Retina (tissue), 1 donor: ENCODE data around the gene IQSEC1.

ENCODE experiments used
- DNase-seq: peaks from one replicate; pipeline ENCODE4 v3.0.0-alpha.2; 2016

The IQSEC1 gene

DNA sequence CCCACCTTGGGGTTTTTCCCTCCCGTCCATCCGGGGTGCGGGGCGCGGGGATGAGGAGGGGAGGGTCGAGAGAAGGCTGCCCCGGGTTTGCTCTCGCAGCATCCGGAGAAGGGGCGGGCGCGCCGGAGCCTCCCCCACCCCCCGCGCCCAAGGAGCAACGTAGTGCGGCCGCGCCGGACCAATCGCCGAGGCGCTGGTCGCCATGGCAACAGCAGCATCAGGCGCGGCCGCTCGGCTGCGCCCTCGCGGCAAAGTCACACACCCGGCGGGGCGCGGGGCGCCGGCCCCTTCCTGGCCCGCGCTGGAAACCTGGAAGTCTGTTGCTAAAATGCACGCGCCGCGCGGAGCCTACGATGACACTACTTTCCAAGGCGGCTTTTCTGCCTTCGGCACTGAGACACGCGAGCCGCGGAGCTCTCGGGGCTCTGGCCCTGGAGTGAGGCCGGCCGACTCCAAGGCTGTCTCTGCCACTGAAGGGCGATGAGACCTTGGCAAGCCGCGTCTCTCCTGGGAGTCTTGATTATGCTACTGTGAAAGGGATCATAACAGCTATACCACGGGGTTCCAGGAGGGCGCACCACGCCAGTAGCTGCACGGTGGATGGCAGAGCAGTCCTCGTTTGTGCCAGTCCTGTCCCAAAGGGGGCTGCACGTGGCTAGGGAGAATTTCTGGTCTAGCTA, at the start of gene IQSEC1:
TSS of gene IQSEC1 (minus strand) at position 104 of the 680 bp plus-strand sequence. CDS start 415 bp downstream, outside the sequence.
- DNase-seq, result peak; percentile 92

DNA sequence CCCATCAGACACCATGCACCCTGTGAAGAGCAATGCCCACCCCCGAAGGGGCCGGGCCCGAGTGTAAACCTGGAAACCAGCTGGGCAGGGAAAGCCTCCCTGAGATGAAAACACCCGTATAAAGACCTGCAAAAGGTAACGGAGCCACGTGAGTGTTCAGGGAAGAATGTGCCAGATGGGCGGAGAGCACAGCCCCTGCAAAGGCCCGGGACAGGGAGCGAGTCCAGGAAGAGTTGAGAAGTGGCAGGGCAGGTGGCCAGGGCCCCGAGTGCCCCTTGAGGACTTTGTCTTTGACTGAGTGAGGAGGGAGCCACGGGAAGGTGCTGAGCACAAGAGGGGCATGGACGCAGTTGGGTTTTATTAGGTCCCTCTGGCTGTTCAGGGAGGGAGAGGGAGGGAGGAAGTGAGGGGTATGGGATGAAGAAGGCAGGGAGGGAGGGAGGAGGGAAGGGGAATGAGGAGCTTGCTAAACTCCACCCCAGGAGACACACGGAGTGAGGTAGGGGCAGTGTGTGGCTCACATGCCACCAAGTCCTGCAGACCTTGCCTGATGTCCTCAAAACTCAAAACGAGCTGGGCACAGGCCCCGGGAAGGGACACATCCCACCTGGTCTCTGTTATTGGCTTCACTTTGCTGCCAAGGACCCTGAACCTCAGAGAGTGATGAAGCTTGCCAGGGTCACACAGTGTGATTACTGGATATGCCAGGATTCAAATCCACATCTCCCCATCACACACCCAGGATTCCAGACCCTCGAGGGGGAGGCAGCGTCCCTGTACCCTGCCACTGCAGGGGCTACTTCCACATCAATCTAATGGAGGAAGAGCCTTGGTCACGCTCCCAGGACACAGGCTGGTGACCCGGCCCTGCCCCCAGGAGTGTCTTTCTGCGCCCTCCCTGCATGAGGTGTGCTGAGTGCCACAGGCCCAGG, 49.1 kb upstream of the IQSEC1 start:
- no peak for DNase-seq

DNA sequence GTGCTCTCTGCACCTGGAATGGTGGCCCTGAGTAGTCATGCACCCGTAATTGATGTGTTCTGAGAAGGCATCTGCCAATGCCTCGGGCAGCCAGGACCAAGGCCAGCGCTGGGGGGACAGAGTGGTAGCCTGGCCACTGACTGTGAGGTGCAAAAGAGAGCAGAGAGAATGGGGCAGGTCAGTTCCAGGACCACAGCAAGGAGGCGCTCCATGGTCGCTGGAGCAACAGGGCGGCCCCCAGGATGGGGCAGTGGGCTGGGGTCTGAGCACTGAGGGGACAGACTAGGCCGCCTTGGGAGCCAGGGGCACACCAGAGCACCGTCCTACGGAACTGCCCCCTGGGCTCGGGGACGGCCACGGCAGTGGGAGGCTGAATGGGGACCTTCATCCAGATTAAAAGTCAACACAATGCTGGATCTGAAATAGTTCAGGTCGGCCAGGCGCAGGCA, 48.3 kb upstream of the IQSEC1 start:
- no peak for DNase-seq

- no peak for DNase-seq
Observed at GRCh38 chr3:13120928-13121552, 47.8 kb upstream of the IQSEC1 start.

DNA sequence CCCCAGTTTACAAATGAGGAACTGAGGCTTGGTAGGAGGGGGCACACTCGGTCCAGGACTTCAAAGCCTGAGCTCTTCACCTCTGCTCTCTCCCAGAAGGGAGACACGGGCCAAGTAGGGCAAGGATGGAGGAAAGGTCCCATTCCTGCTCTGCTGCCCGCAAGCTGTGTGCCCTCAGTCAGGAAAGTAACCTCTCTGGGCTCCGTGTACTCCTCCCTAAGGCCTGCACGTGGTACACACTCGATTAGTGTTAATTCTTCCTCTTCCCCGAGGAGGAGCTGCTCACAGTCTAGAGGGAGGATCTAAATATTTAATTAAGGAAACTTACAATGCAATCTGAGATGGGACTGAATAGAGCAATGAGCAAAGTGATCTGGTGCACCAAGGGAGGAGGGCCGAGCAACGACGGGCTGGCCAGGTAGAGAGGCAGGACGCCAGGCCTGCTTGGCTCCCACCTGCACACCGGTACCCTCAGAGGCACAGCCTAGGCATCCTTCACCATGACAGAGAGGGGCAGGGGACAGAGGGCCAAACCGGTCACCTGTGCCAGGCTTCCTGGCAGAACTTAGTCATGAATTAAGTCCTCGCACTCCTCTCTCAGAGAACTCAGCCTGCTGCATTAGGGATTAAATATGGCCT, 47.2 kb upstream of the IQSEC1 start:
- no peak for DNase-seq

- no peak for DNase-seq
Observed at GRCh38 chr3:13119471-13120220, 46.4 kb upstream of the IQSEC1 start.

DNA sequence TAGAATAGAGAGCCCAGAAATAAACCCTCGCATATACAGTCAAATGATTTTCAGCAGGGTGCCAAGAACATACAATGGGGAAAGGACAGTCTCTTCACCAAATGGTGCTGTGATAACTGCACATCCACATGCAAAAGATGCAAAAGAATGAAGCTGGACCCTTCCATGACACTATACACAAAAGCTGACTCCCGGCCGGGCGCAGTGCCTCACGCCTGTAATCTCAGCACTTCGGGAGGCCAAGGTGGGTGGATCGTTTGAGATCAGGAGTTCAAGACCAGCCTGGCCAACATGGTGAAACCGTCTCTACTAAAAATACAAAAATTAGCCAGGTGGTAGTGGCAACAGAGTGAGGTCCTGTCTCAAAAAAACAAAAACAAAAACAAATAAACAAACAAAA, 43.2 kb upstream of the IQSEC1 start:
- DNase-seq, result no peak

DNA sequence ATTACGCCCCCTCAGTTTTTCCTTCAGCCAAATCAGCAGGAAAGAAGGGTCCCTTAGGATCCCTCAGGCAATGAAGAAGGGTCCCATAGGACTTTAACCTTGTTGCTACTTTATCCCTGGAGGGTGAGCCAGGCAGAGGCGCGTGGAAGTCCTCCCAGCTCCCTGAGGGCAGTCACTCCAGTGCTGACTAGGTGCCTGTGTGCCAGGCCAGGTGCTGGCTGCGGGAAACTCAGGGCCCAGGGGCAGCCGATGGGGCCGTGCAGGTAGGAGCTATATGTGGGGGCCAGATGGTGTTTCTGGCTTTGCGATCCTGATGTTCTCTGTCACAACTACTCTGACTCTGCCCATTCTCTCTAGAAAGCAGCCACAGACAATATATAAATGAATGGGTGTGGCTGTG, 42.8 kb upstream of the IQSEC1 start:
- DNase-seq, result no peak

DNA sequence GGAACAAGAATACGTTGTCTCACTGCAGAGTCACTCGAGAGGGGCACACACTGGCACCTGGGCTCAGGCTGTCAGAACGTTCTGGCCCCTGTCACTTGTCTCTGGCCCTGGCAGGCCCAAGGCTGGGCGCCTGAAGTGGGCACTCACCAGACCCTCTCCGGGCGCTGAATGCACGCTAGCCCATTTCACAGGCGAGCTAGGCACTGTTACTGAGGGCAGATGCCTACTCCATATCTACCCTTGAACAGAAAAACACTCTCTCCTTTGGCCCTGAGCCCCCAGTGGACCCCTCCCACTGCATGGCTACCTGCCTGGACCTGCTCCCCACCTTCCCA, 42.3 kb upstream of the IQSEC1 start:
- DNase-seq, result no peak

DNA sequence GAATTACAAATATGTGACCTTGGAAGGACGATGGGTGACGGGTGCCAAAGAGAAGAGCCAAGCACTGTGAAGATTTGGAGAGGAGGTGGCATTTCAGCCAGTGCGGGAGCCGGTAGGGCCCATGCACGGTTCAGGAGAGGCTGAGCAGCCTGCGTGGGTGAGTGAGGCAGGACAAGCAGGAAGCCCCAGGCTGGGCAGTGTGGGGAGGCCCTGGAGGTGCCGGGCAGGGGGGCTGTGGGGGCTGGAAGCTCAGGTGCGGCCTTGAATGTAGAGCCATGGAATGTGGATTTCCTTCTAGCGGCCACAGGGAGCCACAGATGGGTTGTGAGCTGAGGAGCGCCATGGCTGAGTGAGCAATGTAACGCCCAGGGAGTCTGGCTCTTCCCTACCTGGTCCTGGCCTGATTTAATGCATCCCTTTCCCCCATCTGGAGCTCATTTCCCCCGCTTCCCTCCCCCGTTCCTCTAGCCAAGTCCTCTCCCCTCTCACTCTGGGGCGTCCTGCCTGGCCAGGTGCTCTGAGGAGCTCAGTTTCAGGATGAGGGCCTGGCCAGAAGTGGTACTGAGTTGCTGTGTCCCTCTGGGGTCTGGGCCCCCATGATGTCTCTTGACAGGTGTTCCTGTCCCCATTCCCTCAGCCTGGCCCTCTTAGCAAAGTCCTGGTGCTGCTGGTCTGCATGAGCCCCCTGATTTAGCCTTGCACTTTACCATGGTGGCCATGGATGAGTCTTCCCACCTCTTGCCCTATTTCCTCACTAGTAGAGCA, 41.8 kb upstream of the IQSEC1 start:
- no peak for DNase-seq

- DNase-seq, result no peak
Observed at GRCh38 chr3:13113346-13114330, 40.4 kb upstream of the IQSEC1 start.

- no peak for DNase-seq
Observed at GRCh38 chr3:13112521-13113345, 39.5 kb upstream of the IQSEC1 start.

GRCh38 chr3:13111873-13112520, 38.8 kb upstream of the IQSEC1 start:
- DNase-seq, result no peak

DNA sequence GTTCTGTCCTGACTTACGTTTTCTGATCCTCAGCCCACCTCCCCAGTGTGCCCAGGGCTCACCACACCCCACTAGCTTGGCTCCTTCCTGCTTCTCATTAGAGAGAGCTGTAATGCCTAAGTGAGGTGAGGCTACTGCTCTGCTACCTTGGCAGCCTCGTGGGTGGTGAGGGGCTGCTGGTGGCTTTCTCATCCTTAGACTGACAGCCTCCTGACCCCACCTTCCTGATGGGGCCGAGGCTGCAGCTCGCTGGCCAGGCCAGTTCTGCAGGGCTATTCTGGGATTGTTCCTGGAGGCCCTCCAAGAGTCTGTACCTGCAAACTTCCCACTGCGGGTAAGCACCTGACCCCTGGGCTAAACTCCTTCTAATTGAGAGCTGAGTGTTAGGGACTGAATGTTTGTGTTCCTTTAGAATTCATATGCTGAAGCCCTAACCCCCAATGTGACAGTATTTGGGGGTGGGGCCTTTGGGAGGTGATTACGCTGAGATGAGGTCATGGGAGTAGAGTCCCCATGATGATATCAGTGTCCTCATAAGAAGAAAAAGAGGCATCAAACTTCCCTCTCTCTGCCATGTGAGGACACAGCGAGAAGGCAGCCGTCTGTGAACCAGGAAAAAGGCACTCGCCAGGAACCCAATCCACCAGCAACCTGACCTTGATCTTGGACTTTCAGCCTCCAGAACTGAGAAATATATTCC, 38.1 kb upstream of the IQSEC1 start:
- no peak for DNase-seq

GRCh38 chr3:13110678-13111116, 37.5 kb upstream of the IQSEC1 start:
- peak; percentile 66 for DNase-seq

GRCh38 chr3:13109516-13109915, 36.3 kb upstream of the IQSEC1 start:
- DNase-seq, result no peak

DNA sequence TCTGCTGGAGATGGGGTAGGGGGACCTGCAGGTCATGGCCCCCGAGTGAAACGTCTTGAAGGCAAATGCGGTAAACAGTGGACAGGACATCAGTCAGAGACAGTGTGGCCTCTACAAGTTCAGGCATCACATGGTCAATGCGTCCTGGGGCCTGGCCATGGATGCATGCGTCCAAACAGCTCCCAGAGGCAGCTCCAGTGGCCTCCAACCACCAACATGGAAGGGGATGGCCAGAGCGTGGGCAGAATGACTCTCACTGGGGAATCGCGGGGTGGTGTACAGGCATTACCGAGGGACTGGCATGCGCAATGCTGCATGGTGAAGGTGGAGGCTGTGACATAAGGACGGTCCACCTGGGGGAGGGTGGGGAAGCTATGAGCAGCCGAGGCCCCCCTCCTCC, 35.6 kb upstream of the IQSEC1 start:
- DNase-seq, result no peak

GRCh38 chr3:13107661-13108060, 34.4 kb upstream of the IQSEC1 start:
- DNase-seq, result no peak
